GM12891 (cell line): ENCODE measurements around the gene NLRC3.

ENCODE experiments used
- PAX5 ChIP-seq: IDR thresholded peaks from 2 replicates; pipeline ENCODE4 v1.6.1; 2011; ENCODE audit warnings: low read length, moderate library complexity, mild to moderate bottlenecking; ENCODE audit not compliant: insufficient read depth, severe bottlenecking
- POLR2A ChIP-seq: IDR thresholded peaks from 2 replicates; pipeline ENCODE4 v1.6.1; 2011; ENCODE audit warnings: low read depth, low read length, control low read depth
- POLR2AphosphoS5 ChIP-seq: IDR thresholded peaks from 2 replicates; pipeline ENCODE4 v1.6.1; 2011; ENCODE audit warnings: low read depth, low read length, control low read depth
- POU2F2 ChIP-seq: IDR thresholded peaks from 2 replicates; pipeline ENCODE4 v1.6.1; 2011; ENCODE audit warnings: low read depth, mild to moderate bottlenecking, control low read depth, low read length, moderate library complexity
- TAF1 ChIP-seq: IDR thresholded peaks from 2 replicates; pipeline ENCODE4 v1.6.1; 2011; ENCODE audit warnings: low read depth, low read length, control low read depth

- TF ChIP-seq POLR2A (no peak), POLR2AphosphoS5 (no peak), TAF1 (no peak), PAX5 (no peak), POU2F2 (no peak)
Observed at GRCh38 chr16:3602320-3602653, 25.1 kb upstream of the NLRC3 start.
